DMS79 treated with DMSO at 0.1 percent for 48 hours (cell line): ENCODE data around the gene ESPN.
"Not testable (repeated sequence)": the region's sequence is repeated elsewhere in the genome, so short reads cannot be mapped to it uniquely, and the experiment has no call there.

Source experiments
- DNase-seq: peaks from one replicate; lab custom pipeline; 2025; lab: John Stamatoyannopoulos, UW

Gene ESPN

DNA sequence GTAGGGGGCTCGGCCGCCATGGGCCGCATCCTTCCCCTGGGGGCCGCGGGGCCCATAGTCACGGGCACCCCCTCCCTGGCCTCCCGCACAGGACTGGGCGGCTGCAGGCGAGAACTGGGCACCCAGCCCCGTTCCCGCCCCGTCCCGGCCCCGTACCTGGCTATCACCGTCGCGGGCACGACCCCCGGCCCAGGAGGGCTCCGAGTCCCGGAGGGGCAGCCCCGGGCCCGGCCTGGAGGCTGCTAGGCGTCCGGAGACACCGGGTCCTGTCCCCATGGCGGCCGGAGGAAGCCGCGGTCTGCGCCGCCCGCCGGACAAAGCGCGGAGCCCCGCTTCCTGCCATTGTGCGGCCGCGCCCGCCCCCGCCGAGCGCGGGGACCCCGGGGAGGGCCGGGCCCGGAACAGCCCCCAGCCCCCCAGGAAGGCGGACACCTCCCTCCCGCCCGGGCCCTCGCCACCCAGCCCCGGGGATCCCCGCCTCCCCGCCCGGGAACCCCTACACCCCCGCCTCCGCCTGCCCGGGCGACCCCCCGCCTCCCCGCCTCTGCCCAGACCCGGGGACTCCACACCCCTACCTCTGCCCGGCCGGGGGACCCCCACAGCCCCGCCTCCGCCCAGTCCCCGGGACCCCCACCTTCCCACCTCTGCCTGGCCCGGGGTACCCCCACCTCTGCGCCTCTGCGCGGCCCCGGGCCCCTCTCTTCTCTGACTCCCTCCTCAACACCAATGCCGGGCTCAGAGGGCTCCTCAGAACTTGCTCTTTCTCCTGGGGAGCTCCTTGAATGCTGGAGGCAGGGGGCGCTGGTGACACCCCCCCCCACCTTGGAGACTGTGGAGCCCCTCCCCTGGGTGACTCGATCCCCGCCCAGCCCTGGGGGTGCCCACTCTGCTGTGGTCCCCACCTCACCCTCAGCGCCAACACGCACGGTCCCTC lies 60.9 kb downstream of the ESPN start:
- peak; percentile 41 for DNase-seq

DNA sequence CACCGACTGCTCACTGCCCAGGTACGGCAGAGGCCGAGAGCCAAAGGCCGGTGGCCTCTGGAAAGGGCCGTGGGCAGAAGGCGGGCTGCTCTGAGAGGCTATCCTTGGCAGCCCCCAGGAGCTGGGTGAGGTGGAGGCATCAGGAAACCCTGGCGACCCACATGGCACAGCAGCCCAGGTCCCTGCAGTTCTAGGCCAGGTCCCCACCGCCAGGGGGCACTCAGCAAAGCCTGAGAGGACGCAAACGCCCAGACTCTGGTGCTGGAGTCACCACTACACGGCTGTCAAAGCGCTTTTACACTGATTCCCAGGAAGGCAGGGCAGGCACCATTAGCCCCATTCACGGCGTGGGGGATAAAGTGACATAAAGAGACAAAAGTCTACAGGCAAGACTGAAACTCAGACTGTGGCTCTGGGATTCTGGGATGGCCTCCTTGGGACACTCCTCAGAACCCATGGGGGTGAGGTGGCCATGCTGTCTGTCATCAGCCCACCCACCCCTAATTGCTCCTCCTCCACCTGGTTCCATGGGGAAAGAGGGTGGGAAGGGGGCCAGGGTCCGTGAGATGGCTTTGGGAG lies 61.9 kb downstream of the ESPN start:
- DNase-seq = peak; percentile 89

DNA sequence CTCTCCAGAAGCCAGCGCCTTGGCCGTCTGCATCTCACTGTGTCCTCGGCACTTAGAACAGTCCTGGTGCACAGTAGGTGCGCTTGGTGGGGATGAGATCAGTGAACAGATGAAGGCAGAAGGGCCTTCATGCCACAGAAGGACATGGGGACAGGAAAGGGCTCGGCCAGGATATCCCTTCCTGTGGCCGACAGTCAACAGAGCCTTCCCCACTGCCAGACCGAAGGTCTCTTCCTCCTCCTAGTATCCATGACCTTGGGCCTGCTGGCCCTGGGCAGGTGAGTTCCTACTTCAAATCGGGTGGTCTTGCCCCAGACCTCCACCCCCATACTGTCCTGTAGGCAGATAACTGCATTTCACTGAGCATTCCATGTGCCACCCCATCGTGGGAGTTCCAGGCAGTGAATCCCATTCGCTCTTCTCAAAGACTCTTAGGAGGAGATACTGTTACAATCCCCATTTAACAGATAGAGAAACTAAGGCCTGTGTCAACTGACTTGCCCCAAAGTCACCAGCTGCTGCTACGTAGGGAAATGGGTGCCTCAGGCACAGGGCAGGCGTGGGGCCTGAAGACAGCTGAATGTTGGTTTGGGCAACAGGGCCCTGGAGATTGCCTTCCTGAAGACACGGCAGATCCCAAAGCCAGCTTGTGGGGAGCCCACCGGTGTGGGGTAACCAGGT lies 63.4 kb downstream of the ESPN start:
- DNase-seq = no peak

DNA sequence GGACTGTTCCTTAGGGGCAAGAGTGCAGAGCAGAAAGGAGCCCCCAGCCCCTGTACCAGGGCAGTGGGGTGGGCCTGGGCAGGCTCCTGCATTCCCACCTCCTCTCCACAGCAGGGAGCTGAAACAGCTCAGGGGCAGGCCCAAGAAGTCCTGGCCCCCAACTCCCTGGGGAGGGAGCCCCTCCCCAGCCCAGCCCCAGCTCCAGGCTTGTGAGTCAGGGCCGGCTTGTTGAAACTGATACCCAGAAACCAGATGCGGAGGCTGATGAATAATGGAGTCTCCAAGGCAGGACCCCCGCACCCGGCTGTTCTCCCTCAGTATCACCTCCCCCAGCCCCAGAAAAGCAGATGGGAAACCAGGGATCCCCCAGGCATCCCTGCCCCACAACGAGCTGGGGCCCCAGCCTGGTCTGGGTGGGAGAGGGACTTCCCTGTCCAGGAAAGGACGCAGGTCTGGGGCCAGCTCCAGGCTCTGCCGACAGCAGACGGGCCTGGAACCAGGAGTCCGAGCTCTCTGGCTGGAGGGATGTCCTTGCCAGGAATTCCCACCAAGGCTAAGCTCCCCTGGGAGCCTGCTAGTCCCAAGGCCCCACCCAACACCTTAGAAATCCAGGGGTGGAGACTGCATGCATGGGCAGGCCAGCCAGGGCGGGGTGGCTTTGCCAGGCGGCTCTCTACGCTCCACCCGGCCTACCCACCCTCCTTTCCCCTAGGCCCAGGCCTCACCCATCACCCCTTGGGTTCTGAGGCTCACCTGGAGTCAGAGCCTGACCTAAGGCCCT lies 64.2 kb downstream of the ESPN start:
- DNase-seq = no peak

DNA sequence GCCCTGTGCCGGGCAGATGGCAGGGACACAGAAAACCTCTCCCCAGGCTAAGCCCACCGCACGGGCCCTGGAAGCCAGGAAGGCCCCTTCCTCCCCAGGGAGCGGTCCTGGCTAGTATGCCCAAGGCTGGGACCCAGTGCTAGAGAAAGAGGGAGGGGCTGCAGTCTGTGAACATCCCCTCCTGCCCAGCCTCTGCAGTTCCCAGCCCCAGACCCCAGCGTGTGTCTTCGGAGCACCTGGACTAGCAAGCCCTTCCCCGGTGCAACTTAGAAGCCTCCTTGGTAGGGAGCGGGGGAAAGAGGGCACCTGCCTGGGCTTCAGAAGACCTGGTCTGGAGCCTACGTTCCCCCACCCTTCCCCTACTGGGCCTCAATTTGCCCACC lies 64.8 kb downstream of the ESPN start:
- DNase-seq = no peak

DNA sequence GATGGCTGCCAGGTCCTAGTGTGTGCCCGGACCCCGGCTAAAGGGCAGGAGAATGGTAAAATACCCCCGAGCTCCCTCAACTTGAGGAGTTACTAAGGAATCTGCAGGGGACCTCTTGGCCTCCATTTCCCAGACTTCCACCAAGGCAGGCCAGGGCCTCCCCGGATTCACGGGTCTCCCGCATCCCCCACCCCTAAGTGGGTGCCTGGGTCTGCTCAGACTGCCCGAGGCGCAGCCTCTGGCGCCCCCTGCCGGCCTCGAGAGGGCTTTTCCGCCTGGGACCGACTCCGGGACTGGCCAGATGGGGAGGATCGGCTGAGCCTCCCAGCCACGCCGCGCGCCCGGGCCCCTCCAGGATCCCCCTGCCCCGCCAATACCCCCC lies 65.2 kb downstream of the ESPN start:
- peak; percentile 68 for DNase-seq

DNA sequence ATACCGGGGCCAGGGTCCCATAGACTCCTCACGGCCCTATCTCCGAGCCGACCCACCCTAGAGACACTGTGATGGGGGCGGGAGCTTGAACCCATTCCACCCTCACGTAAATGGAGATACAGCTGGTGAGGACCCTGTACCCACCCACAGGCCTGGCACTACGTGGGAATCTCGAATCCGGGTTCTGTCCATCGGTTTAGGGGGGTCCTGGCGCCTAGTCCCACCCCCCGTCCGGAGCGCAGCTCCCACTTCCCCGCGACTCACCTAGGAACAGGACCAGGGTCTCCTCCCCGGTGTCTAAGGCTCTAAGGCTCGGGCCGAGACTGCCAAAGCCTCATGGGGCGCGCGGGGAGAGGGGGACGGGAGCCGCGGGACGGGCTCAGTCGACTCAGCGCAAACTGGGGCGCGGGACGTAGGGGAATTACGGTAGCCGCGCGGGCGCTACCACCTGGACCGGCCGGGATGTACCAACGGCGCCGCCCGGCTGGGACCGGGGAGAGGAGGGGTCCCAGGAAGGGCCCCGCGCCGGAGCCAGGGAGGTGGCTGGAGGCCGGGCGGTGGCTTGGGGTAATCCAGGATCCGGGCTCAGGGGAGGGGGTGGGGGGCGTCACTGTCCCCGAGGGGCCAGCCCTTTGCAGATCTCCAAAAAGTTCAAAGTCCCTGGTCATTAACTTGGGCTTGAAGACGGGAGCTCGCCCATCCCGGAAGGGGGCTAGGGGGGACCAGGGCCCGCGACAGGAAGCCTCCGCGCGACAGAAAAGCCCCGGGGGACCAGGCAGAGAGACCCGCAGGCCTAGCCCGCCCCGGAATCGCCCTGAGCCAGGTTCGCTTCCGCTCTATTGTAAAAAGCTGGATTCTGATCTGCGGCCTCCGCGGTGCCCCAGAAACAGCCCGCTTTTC lies 65.9 kb downstream of the ESPN start:
- DNase-seq = peak; percentile 59

DNA sequence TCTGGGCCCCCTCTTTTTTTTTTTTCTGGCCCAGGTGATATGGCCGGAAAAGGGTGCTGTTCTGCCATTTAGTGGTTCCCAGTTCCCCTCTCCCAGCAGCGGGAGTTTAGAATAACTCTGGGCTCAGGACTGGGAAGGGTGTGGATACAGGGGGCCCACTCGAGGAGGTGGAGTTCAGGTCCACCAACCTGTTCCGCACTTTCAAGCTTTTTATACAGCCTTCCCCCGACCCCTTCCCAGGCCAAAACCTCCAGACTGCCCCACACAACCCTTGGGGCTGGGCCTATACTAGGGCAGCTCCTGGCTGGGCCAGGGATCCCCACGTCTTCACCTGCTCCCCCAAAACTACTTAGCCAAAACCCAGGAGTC lies 66.5 kb downstream of the ESPN start:
- no peak for DNase-seq

DNA sequence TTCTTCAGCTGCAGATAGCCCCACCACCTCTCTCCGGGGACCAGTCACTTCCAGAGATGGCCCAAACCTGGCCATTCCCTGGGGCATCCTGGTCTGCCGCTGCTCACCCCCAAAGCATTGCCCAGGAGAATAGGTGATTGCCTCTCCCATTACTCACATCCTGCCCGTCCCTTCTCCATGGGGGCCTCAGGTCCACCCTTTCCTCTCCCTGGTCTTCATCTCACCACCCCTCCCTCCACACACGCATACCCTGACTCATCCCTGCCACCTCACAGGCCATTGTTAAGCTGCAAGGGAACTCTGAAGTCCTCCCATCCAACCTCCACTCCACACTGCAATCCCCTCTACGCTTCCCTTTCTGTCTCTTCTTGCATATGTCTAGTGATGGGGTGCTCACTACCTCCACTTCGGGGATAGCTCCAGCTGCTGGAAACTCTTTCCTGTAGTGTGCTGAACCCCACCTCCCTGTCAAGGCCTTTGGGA lies 66.9 kb downstream of the ESPN start, which contains the start of gene PLEKHG5:
PLEKHG5 (minus strand) TSS at position 188 of the 483 bp plus-strand sequence. CDS start 14,096 bp downstream, outside the sequence.
- DNase-seq = no peak

DNA sequence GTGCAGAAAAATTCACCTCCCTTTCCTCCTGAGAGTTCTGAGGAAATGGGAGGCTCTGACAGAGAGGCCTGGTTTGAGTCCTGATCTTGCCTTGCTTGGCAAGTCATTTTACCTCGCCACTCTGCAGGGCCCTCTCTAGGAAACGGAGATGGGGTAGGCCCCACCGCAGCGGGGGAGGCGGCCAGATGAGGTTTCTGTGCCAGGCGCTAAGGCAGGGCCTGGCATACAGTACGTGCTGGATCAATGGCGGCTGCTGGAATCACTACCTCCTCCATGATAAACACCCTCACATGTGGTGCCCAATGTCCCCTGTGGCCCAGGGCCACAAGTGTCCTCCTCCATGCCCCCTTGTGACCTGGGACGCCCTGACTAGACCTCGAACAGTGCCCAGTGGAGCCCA lies 67.4 kb downstream of the ESPN start:
- DNase-seq = no peak

DNA sequence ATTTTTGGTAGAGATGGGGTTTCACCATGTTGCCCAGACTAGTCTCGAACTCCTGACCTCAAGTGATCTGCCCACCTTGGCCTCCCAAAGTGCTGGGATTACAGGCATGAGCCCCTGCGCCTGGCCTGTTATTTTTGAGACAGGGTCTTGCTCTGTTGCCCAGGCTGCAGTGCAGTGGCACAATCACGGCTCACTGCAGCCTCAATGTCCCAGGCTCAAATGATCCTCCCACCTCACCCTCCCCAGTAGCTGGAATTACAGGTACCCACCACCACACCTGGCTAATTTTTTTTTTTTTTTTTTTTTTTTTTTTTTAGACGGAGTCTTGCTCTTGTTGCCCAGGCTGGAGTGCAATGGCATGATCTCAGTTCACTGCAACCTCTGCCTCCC lies 69.3 kb downstream of the ESPN start:
- DNase-seq = not testable (repeated sequence)

DNA sequence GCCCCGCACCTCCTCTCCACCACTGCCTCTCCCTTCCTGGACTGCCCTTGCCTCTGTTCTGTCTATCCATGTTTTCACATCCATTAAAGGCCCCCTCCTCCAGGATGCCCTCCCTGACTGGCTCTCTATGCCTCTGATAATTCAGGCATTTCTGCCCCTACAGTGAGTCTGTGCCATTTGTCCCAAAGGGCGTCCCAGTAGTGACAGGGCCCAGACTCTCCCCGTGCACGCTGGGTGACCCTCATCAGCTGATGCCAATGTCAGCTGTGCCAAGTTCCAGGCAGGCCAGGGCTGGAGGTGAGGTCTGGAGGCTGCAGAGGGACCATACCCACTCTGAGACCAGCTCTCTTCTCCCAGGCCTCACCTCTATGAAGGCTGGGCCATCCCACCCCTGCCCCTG lies 70.1 kb downstream of the ESPN start:
- DNase-seq = no peak

DNA sequence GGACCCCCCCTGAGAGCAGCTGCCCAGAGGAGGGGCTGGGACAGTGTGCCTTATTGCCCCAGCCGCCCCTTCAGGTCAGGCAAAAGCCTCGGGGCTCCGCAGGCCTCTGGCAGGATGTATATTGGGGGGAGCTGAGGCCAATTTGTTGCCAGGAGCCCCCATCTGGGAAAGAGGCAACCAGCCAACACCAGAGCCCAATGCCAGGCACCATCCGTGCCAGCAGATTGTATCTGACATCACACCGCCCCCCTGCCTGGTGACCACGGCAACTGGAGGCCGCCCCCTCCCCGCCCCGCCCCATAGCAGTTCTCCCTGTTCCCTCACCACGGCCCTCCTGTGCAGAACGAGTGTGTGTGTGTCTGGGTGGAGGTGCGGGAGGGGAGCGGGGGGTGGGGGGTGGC lies 70.5 kb downstream of the ESPN start:
- no peak for DNase-seq

DNA sequence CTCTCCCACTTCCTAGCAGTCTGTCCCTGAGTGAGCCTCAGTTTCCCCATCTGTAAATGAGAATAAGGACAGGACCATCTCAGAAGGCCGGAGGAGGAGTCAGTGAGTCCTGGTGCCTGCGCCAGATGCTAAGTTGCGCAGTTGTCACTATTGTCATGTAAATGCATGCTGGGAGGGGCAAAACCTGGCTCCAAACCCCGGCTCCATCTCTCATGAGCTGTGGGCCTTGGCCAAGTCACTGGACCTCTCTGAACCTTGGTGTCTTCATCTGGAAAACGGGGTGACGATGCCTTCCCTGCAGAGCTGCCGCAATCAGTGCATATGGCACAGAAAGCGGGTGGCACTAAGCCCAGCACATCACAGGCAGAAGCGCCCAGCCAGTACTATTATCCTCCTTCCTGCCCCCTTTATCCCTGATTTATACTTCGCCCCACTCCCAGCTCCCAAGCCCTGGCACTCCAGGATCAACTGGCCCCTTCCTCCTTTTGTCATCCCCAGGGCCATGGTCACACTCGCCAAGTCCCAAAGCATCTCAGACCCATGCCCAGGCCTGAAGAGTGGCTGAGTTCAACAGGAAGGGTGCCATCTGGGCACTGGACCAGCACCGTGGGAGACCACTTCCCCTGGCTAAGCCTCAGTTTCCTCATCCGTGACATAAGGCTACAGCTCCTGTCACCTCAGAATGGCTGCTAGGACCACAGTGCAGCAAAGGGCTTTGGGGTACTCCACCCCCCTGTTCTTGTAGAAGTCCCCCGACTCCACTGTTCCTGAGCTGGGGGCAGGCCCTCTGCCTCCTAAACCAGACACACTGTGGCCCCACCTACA lies 71.2 kb downstream of the ESPN start:
- no peak for DNase-seq

DNA sequence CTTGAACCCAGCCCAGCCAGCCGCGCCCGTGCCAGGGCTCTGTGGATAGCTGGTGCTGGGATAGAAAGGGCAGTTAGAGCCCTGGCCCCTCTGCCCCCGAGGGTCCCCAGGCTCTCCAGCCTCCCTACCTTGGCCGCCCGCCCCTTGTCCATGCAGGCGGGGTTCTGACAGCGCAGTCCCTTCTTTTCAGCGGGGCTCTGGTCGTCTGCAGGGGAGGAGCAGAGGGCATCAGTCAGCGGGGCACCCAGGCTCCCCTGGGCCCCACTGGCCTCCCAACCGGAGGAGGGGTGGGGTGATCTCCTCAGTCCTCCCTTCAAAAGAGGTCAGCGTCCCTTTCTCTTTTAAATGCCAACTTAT lies 71.8 kb downstream of the ESPN start:
- no peak for DNase-seq

DNA sequence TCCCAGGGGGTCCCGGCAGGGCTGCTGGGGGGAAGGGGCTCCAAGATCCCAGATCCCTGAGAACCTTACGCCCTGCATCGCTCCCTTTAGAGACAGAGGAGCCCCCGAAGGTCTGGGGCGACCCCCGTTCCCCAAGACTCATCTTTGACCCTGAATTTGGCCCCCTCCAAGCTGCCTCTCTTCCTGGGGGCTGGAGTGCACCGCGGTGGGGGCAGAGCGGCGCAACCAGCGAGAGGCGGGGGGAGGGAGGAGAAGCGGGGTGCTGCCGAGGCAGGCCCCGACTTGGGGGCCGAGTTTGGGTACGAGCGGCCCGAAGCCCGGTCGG lies 72.3 kb downstream of the ESPN start:
- no peak for DNase-seq

DNA sequence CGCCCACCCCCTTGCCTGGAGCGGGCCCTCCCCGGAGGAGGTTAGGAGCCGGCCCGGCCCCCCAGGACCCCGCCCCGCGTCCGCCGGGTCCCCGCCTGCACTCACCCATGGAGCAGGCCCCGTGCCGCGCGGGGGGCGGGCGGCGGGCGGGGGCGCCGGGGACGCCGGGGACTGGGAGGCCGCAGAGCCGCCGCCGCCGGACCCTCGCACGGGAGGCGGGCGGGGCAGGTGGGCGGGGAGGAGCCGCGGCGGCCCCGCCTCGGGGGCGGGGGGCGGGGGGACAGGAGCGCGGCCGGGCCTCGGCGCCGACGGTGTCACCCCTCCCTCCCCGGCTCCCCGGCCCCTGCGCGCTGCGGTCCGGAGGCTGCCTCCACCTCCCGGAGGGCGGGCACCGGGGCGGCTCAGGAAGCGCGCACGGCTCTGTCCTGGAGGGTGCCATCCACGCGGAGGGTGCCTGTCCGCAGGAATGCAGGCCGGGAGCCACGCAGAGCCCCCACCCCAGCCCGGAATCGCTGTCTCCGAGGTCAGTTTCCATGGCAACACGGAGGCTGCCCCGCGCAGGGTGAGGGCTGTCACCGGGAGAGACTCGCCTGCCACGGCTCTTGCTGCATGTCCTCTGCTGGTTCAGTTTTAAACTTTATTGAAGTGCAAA lies 72.8 kb downstream of the ESPN start:
- DNase-seq = peak; percentile 53

DNA sequence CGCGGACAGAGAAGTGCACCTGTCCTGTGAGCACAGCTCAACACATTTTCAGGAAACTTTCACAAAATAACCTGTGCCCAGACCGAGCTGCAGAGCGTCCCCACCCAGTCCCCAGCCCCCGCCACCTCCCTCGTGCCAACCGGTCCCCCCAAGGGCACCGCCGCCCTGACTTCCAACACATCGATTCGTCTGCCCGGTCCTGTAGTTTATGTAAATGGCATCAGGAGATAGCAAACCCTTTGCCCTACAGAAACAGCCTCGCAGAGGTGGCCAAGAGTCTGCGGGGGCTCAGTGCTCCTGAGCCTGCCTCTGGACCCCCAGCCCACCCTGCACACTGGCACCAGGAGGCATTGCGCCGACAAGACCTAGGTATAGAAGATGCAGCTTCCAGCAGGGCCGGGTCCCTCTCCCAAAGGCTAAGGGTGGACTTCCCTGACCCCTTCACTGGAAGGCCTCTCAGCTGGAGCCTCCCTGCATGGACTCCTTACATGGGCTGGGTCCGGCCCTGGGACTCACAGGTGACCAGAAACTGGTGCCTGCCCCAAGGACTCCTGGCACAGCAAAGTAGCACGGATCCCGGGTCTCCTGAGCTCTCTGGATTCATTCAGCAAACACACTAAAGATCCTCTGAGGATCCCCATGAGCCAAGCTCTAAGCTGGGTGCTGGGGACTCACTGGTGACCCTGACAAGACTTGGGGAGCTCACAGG lies 73.4 kb downstream of the ESPN start:
- DNase-seq = no peak

DNA sequence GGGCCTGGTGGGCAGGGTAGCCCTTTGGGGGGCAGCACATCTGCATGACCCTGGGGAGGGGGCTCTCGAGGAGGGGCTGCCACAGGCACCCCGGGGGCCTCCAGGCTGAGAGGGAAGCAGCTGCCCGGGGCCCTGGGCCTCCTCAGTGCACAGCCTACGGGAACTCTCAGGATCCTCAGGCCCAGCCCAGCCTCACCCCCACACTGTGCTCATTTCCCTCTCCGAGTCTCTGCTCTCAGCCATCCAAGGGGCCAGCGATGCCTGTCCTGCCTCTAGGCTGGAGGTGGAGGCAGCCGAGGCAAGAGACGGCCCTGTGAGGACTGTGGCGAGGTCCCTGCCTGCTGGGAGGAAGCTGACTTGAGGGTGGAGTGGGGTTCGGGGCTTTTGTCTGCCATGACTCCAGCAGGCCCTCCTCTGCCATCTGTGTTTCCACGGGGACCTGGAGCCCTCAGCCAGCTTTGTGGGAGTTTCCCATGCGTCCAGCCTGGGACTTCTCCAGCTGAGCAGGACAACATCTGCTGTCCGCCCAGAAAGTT lies 74.1 kb downstream of the ESPN start:
- no peak for DNase-seq
